Chondrocyte (in vitro differentiated cells): ENCODE results near the gene CHURC1. TPM values are rescaled to one million over a fixed set of nuclear protein-coding genes. Genes with fewer than 3 reads are reported as not detected.

Experiments
- DNase-seq: peaks from one replicate; pipeline ENCODE4 v3.0.0; 2021; ENCODE audit warnings: mixed read lengths, low spot score
- H3K27ac Mint-ChIP-seq: one replicate; pipeline ENCODE4 v1.8.0; 2021; ENCODE audit warnings: mild to moderate bottlenecking, moderate library complexity, mixed read lengths; ENCODE audit not compliant: unreplicated experiment
- H3K27me3 Mint-ChIP-seq: 2 replicates; pipeline ENCODE4 v1.8.0; 2021; ENCODE audit warnings: low read depth, mixed read lengths
- H3K36me3 Mint-ChIP-seq: 2 replicates; pipeline ENCODE4 v1.8.0; 2021; ENCODE audit warnings: low read depth, mixed read lengths
- H3K4me1 Mint-ChIP-seq: 2 replicates; pipeline ENCODE4 v1.8.0; 2021; ENCODE audit warnings: low read depth, mild to moderate bottlenecking, mixed read lengths
- H3K4me3 Mint-ChIP-seq: one replicate; pipeline ENCODE4 v1.8.0; 2021; ENCODE audit warnings: mild to moderate bottlenecking, moderate library complexity, mixed read lengths; ENCODE audit not compliant: unreplicated experiment
- H3K9me3 Mint-ChIP-seq: 2 replicates; pipeline ENCODE4 v1.8.0; 2021; ENCODE audit warnings: low read depth, mixed read lengths
- long read RNA-seq: library from polyadenylated mRNA; stranded (forward); transcript quantifications from one replicate; pipeline ENCODE4 v2.0.0, GENCODE V29; 2021
- total RNA-seq: library from RNA; stranded (reverse); gene quantifications from 3 replicates; pipeline ENCODE4 v1.2.1, GENCODE V29; 2021
- TF ChIP-seq, protein P1 (sequence below): fragments of 200-600 bp; sonication (generic); IDR thresholded peaks from 2 replicates; pipeline ENCODE4 v1.5.0; 2021; ENCODE audit warnings: antibody characterized with exemption, mild to moderate bottlenecking, moderate library complexity

Gene CHURC1
- total RNA-seq: 46.9 to 52.8 TPM (median 48.7 TPM) in 3 replicates
- long read RNA-seq, transcript CHURC1-203 (4 exons, 2,629 nt): major isoform, 40 of 62 reads
- long read RNA-seq, transcript CHURC1-208 (4 exons, 3,615 nt): minor isoform, 8 of 62 reads
- long read RNA-seq, transcript CHURC1-202 (3 exons, 439 nt): minor isoform, 7 of 62 reads
- long read RNA-seq, partial matches to known transcripts: 2 of 62 reads
- long read RNA-seq, other reads (novel, unspliced or antisense): 3 of 62 reads

DNA sequence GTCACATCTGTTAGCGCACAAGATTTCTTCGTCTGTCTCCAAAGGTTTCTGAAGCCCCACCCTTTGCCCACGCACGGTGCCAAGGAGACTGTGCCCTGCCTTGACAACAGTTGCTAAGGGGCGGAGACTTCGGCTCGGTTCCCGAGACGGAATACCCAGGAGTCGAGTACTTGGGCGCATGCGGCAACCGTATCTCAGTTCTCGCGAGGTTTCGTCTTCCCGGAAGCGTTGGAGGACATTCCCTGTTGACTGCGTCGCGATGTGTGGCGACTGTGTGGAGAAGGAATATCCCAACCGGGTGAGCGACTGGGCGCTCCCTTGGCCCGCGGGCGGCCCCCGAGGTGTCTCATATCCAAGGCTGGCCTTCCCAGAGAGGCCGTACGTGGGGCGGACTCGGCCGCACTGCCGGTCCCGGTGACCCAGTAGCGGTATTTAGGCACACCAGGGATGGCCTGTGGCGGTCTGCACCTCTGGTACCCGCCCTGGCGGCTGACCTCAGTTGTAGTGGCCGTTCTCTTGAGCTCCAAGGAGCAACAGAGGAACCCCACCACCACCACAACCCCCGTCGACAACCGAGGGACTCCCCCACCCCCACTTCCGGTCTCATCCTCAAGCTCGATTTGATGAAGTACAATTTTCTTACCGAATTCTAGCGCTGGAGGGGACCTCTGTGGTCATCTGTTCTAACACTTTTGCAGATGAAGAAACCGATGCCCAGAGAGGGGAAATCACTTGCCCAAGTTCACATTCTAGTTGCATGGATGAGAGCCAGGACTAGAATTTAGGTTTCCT, at the start of gene CHURC1:
Gene CHURC1 (plus strand): TSS at position 219 of the 792 bp plus-strand sequence. CDS start 41 bp downstream, at position 260.
- DNase-seq: peak; percentile 99
- Mint-ChIP-seq H3K4me3 (peak within 1 kb of the TSS; percentile 84), H3K9me3 (peaks cover 3% of the 10 kb centered on the region), H3K27ac (peak within 1 kb of the TSS; percentile 99), H3K4me1 (peaks cover 51% of the 10 kb centered on the region), H3K27me3 (peaks cover 2% of the 10 kb centered on the region), H3K36me3 (peaks cover 5% of the 10 kb centered on the region)
- TF ChIP-seq, protein P1, sequence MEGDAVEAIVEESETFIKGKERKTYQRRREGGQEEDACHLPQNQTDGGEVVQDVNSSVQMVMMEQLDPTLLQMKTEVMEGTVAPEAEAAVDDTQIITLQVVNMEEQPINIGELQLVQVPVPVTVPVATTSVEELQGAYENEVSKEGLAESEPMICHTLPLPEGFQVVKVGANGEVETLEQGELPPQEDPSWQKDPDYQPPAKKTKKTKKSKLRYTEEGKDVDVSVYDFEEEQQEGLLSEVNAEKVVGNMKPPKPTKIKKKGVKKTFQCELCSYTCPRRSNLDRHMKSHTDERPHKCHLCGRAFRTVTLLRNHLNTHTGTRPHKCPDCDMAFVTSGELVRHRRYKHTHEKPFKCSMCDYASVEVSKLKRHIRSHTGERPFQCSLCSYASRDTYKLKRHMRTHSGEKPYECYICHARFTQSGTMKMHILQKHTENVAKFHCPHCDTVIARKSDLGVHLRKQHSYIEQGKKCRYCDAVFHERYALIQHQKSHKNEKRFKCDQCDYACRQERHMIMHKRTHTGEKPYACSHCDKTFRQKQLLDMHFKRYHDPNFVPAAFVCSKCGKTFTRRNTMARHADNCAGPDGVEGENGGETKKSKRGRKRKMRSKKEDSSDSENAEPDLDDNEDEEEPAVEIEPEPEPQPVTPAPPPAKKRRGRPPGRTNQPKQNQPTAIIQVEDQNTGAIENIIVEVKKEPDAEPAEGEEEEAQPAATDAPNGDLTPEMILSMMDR: no peak

- Mint-ChIP-seq H3K9me3 (no peaks in the 10 kb centered on the region), H3K4me1 (no peaks in the 10 kb centered on the region), H3K4me3 (no peak overlapping the region), H3K36me3 (peaks cover 2% of the 10 kb centered on the region), H3K27ac (no peak overlapping the region), H3K27me3 (peaks cover 40% of the 10 kb centered on the region)
- TF ChIP-seq, protein P1: no peak
- no peak for DNase-seq
These were observed 49.1 kb upstream of the CHURC1 start for GRCh38 chr14:64865109-64865508.

DNA sequence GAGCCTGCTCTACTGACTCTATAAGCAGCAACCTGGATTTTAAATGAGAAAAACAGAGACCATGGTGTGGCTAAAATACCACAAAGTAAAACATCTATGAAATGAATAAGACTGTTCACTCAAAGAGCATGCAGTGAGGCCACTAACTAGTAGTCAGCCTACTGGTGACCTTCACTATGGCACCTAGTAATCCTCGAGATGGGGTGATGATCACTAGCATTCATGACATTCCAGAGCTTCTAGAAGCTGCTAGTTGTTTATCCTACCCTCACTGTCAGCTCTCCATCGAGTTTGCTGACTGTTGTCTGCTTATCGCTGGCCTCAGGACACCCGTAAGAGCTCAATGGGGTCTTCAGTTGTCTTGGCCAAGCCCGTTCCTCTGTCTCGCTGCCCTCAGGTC, 48.3 kb upstream of the CHURC1 start:
- Mint-ChIP-seq H3K27ac (no peak overlapping the region), H3K9me3 (no peaks in the 10 kb centered on the region), H3K27me3 (peaks cover 41% of the 10 kb centered on the region), H3K36me3 (peaks cover 2% of the 10 kb centered on the region), H3K4me1 (no peaks in the 10 kb centered on the region), H3K4me3 (no peak overlapping the region)
- DNase-seq: no peak
- TF ChIP-seq, protein P1: no peak

- H3K36me3 Mint-ChIP-seq: peaks cover 3% of the 10 kb centered on the region
- no peak overlapping the region for H3K4me3 Mint-ChIP-seq
- peaks cover 39% of the 10 kb centered on the region for H3K27me3 Mint-ChIP-seq
- H3K9me3 Mint-ChIP-seq: no peaks in the 10 kb centered on the region
- no peak overlapping the region for H3K27ac Mint-ChIP-seq
- no peaks in the 10 kb centered on the region for H3K4me1 Mint-ChIP-seq
- no peak for DNase-seq
- TF ChIP-seq, protein P1: no peak
These were observed 47.1 kb upstream of the CHURC1 start for GRCh38 chr14:64867182-64867581.

DNA sequence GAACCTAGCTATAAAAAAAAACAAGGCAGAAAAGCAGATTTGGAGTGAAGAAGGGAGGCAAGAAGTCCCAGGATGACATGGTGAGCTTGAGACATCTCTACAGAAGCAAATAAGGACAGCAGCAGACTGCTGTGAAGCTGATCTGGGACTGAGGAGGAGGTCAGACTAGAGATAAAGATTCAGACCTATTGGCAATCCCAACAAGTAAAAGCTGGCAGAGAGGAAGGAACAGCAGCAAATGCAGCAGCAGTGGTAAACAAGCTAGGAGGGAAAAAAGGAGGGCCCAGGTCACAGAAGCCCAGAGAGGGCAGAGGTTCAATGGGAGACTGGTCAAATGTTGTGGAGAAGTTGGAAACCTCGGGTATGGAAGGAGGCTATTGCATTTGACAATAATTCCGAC, 45.9 kb upstream of the CHURC1 start:
- Mint-ChIP-seq H3K4me1 (no peaks in the 10 kb centered on the region), H3K9me3 (no peaks in the 10 kb centered on the region), H3K27ac (no peak overlapping the region), H3K27me3 (peaks cover 42% of the 10 kb centered on the region), H3K36me3 (peaks cover 5% of the 10 kb centered on the region), H3K4me3 (no peak overlapping the region)
- no peak for DNase-seq
- TF ChIP-seq, protein P1: no peak
